Measurements from ENCODE around the gene ZNF33B.

ZNF33B gene

GRCh38 chr10:42609872-42610271 lies 28.5 kb downstream of the ZNF33B start:
- no peak for TF ChIP-seq ZFP3 (CRISPR knock-in tag; IDR thresholded peaks at IDR 0.05)
- TF ChIP-seq ESRRG (CRISPR knock-in tag; IDR thresholded peaks at IDR 0.05), result no peak
- no peak for TF ChIP-seq GLIS3 (CRISPR knock-in tag; IDR thresholded peaks at IDR 0.05)
- no peak for TF ChIP-seq ZC3H10 (CRISPR knock-in tag; IDR thresholded peaks at IDR 0.05)
- TF ChIP-seq, protein P1, sequence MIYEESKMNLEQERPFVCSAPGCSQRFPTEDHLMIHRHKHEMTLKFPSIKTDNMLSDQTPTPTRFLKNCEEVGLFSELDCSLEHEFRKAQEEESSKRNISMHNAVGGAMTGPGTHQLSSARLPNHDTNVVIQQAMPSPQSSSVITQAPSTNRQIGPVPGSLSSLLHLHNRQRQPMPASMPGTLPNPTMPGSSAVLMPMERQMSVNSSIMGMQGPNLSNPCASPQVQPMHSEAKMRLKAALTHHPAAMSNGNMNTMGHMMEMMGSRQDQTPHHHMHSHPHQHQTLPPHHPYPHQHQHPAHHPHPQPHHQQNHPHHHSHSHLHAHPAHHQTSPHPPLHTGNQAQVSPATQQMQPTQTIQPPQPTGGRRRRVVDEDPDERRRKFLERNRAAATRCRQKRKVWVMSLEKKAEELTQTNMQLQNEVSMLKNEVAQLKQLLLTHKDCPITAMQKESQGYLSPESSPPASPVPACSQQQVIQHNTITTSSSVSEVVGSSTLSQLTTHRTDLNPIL (CRISPR knock-in tag; IDR thresholded peaks at IDR 0.05; ENCODE audit: low read depth), result no peak
- TF ChIP-seq OSR1 (CRISPR knock-in tag; IDR thresholded peaks at IDR 0.05), result no peak
- TF ChIP-seq SNAI2 (CRISPR knock-in tag; IDR thresholded peaks at IDR 0.05), result no peak
- TF ChIP-seq, protein P2, sequence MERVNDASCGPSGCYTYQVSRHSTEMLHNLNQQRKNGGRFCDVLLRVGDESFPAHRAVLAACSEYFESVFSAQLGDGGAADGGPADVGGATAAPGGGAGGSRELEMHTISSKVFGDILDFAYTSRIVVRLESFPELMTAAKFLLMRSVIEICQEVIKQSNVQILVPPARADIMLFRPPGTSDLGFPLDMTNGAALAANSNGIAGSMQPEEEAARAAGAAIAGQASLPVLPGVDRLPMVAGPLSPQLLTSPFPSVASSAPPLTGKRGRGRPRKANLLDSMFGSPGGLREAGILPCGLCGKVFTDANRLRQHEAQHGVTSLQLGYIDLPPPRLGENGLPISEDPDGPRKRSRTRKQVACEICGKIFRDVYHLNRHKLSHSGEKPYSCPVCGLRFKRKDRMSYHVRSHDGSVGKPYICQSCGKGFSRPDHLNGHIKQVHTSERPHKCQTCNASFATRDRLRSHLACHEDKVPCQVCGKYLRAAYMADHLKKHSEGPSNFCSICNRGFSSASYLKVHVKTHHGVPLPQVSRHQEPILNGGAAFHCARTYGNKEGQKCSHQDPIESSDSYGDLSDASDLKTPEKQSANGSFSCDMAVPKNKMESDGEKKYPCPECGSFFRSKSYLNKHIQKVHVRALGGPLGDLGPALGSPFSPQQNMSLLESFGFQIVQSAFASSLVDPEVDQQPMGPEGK (CRISPR knock-in tag; IDR thresholded peaks at IDR 0.05; ENCODE audit: borderline replicate concordance), result no peak
- TF ChIP-seq ISL1 (CRISPR knock-in tag; IDR thresholded peaks at IDR 0.05), result no peak
- TF ChIP-seq ZFP30 (CRISPR knock-in tag; IDR thresholded peaks at IDR 0.05), result no peak
- TF ChIP-seq TCF4 (CRISPR knock-in tag; IDR thresholded peaks at IDR 0.05; ENCODE audit: borderline replicate concordance), result no peak
- no peak for TF ChIP-seq ARNTL (CRISPR knock-in tag; IDR thresholded peaks at IDR 0.05; ENCODE audit: borderline replicate concordance, low read depth)
- TF ChIP-seq CSDC2 (CRISPR knock-in tag; IDR thresholded peaks at IDR 0.05), result no peak
- TF ChIP-seq, protein P3, sequence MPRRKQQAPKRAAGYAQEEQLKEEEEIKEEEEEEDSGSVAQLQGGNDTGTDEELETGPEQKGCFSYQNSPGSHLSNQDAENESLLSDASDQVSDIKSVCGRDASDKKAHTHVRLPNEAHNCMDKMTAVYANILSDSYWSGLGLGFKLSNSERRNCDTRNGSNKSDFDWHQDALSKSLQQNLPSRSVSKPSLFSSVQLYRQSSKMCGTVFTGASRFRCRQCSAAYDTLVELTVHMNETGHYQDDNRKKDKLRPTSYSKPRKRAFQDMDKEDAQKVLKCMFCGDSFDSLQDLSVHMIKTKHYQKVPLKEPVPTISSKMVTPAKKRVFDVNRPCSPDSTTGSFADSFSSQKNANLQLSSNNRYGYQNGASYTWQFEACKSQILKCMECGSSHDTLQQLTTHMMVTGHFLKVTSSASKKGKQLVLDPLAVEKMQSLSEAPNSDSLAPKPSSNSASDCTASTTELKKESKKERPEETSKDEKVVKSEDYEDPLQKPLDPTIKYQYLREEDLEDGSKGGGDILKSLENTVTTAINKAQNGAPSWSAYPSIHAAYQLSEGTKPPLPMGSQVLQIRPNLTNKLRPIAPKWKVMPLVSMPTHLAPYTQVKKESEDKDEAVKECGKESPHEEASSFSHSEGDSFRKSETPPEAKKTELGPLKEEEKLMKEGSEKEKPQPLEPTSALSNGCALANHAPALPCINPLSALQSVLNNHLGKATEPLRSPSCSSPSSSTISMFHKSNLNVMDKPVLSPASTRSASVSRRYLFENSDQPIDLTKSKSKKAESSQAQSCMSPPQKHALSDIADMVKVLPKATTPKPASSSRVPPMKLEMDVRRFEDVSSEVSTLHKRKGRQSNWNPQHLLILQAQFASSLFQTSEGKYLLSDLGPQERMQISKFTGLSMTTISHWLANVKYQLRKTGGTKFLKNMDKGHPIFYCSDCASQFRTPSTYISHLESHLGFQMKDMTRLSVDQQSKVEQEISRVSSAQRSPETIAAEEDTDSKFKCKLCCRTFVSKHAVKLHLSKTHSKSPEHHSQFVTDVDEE (CRISPR knock-in tag; IDR thresholded peaks at IDR 0.05), result no peak
- no peak for TF ChIP-seq ZNF70 (CRISPR knock-in tag; IDR thresholded peaks at IDR 0.05)
- TF ChIP-seq ZNF8 (CRISPR knock-in tag; IDR thresholded peaks at IDR 0.05), result no peak
- no peak for TF ChIP-seq CSRNP3 (CRISPR knock-in tag; IDR thresholded peaks at IDR 0.05)
- no peak for TF ChIP-seq RARB (CRISPR knock-in tag; IDR thresholded peaks at IDR 0.05)
- ATAC-seq, result no peak

GRCh38 chr10:42598249-42598873 lies 40.0 kb downstream of the ZNF33B start:
- TF ChIP-seq ZC3H10 (CRISPR knock-in tag; IDR thresholded peaks at IDR 0.05) (no peak), ISL1 (CRISPR knock-in tag; IDR thresholded peaks at IDR 0.05) (no peak), TOX (CRISPR knock-in tag; IDR thresholded peaks at IDR 0.05; ENCODE audit: borderline replicate concordance) (no peak), GLIS3 (CRISPR knock-in tag; IDR thresholded peaks at IDR 0.05) (no peak), RARB (CRISPR knock-in tag; IDR thresholded peaks at IDR 0.05) (no peak)
- TF ChIP-seq, protein P2 (CRISPR knock-in tag; IDR thresholded peaks at IDR 0.05; ENCODE audit: borderline replicate concordance), result no peak
- ATAC-seq, result no peak

GRCh38 chr10:42596196-42596595 lies 42.2 kb downstream of the ZNF33B start:
- no peak for ATAC-seq
- TF ChIP-seq, protein P1 (CRISPR knock-in tag; IDR thresholded peaks at IDR 0.05; ENCODE audit: low read depth), result no peak
- TF ChIP-seq BACH2 (CRISPR knock-in tag; IDR thresholded peaks at IDR 0.05; ENCODE audit: borderline replicate concordance) (no peak), ARNTL (CRISPR knock-in tag; IDR thresholded peaks at IDR 0.05; ENCODE audit: borderline replicate concordance, low read depth) (no peak), SNAI2 (CRISPR knock-in tag; IDR thresholded peaks at IDR 0.05) (no peak), ISL1 (CRISPR knock-in tag; IDR thresholded peaks at IDR 0.05) (no peak), ZNF70 (CRISPR knock-in tag; IDR thresholded peaks at IDR 0.05) (no peak), CSDC2 (CRISPR knock-in tag; IDR thresholded peaks at IDR 0.05) (no peak), ZFP3 (CRISPR knock-in tag; IDR thresholded peaks at IDR 0.05) (no peak), CSRNP3 (CRISPR knock-in tag; IDR thresholded peaks at IDR 0.05) (no peak), ZNF565 (CRISPR knock-in tag; conservative IDR thresholded peaks at IDR 0.05; ENCODE audit: low read depth) (no peak), ESRRG (CRISPR knock-in tag; IDR thresholded peaks at IDR 0.05) (no peak), TOX (CRISPR knock-in tag; IDR thresholded peaks at IDR 0.05; ENCODE audit: borderline replicate concordance) (no peak), TCF4 (CRISPR knock-in tag; IDR thresholded peaks at IDR 0.05; ENCODE audit: borderline replicate concordance) (no peak), ZFP30 (CRISPR knock-in tag; IDR thresholded peaks at IDR 0.05) (no peak)
- TF ChIP-seq, protein P2 (CRISPR knock-in tag; IDR thresholded peaks at IDR 0.05; ENCODE audit: borderline replicate concordance), result no peak

Data from SK-N-SH treated with all-trans-retinoic acid at 6 μM for 48 hours (cell line).